ENCODE data around the gene ENTPD3. TPM values are rescaled to one million over a fixed set of nuclear protein-coding genes. Genes with fewer than 3 reads are reported as not detected.

Gene ENTPD3
- total and polyA plus RNA-seq, 2 donors (not counting 1 experiment from before 2014, with no cell fraction given) = not detected

DNA sequence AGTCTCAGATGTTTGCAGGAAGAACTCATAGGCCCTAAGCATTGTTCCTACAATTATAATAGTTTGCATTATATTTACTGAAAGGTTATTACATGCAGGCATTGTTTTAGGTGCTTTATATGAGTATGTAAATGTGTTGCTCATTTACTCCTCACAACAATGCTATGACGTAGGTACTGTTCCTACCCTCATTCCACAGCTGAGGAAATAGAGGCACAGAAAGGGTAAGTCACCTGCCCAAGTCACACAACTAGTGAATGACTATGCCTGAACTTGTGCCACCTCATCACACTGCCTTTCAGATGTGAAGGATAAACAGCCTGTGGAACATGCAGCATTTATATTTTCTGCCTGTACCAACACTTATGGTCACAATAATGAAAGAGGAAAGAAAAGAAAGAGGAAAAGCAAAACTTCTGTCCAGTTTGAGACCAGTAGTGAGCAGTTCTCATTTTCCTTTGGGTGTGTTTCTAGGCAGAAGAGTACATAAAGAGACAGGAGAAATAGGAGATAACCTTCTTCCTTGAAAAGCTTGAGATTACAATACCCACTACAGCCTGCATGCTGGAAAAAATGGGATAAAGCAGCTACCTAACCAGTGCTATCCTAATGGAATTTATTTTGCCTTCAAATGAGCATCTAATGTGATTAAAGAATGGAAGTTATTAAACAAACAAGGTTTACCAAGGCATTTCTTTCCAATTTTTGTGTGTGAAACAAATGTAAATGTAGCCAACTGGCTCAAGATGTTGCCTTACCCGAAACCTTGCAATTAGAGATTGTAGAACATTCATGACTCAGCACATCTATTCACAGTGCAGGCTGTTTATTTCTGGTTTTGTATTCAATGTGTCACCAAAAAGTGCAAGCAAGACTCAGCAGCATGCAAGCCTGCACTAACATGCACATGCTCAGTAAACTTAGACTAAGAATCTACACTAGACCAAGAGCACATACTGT lies 20.5 kb upstream of the ENTPD3 start:
- intact Hi-C loops (cut with micrococcal nuclease) = no loop called here
- no peak for ATAC-seq (ENCODE audit: low read depth)

DNA sequence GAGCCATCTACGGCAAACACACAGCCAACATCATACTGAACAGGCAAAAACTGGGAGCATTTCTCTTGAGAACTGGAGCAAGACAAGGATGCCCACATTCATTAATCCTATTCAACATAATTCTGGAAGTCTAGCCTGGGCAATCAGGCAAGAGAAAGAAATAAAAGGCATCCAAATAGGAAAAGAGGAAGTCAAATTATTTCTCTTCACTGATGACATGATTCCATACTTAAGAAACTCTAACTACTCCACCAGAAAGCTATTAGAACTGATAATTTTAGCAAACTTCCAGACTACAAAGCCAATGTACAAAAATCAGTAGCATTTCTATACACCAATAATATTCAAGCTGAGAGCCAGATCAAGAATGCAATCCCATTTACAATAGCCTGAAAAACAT lies 17.3 kb upstream of the ENTPD3 start:
- Mint-ChIP-seq H3K27me3 (peaks cover 51% of the 10 kb centered on the region), H3K27ac (no peak overlapping the region), H3K4me1 (no peaks in the 10 kb centered on the region), H3K4me3 (no peak overlapping the region), H3K9me3 (ENCODE audit: insufficient read depth) (peaks cover 4% of the 10 kb centered on the region)
- Histone ChIP-seq H3K27ac (ENCODE audit: low read length in 2 of 2) (no peak overlapping the region), H3K36me3 (replicated peaks in 1 of 2; ENCODE audit: control extremely low read depth in 1 of 2, control insufficient read depth in 1 of 2, extremely low read depth in 1 of 2, insufficient read depth in 2 of 2, low read length in 1 of 2) (no peaks in the 10 kb centered on the region), H3K4me1 (ENCODE audit: control insufficient read depth in 2 of 2, insufficient read depth in 2 of 2, low read length in 2 of 2) (no peaks in the 10 kb centered on the region), H3K4me2 (replicated peaks; ENCODE audit: low read depth, low read length, poor library complexity, severe bottlenecking) (no peak overlapping the region), H3K27me3 (replicated peaks in 1 of 4; ENCODE audit: control extremely low read depth in 1 of 4, control insufficient read depth in 3 of 4, insufficient read depth in 4 of 4, low read length in 3 of 4) (peaks cover 0 to 9% (median 0%) of the 10 kb centered on the region in 4 experiments), H3K9me3 (ENCODE audit: control extremely low read depth in 1 of 3, control insufficient read depth in 2 of 3, insufficient read depth in 1 of 3, low read length in 2 of 3) (no peaks in the 10 kb centered on the region), H4K20me1 (ENCODE audit: control insufficient read depth, insufficient read depth, low read length, poor library complexity, severe bottlenecking) (no peaks in the 10 kb centered on the region), H2AFZ (ENCODE audit: insufficient read depth, low read depth, low read length, poor library complexity, severe bottlenecking) (no peak overlapping the region), H3K9ac (ENCODE audit: low read length) (no peak overlapping the region), H3K79me2 (ENCODE audit: control insufficient read depth, insufficient read depth, low read length) (no peaks in the 10 kb centered on the region), H3K4me3 (ENCODE audit: control extremely low read depth in 1 of 5, extremely low read depth in 1 of 5, insufficient read depth in 1 of 5, low read depth in 2 of 5, low read length in 4 of 5) (no peak overlapping the region)
- ATAC-seq (ENCODE audit: low read depth) (no peak), DNase-seq (no peak)
- WGBS (ENCODE audit: insufficient coverage) = 100% methylated on average over 1 of the region's 1 CpG
- TF ChIP-seq, protein P1, sequence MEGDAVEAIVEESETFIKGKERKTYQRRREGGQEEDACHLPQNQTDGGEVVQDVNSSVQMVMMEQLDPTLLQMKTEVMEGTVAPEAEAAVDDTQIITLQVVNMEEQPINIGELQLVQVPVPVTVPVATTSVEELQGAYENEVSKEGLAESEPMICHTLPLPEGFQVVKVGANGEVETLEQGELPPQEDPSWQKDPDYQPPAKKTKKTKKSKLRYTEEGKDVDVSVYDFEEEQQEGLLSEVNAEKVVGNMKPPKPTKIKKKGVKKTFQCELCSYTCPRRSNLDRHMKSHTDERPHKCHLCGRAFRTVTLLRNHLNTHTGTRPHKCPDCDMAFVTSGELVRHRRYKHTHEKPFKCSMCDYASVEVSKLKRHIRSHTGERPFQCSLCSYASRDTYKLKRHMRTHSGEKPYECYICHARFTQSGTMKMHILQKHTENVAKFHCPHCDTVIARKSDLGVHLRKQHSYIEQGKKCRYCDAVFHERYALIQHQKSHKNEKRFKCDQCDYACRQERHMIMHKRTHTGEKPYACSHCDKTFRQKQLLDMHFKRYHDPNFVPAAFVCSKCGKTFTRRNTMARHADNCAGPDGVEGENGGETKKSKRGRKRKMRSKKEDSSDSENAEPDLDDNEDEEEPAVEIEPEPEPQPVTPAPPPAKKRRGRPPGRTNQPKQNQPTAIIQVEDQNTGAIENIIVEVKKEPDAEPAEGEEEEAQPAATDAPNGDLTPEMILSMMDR (IDR thresholded peaks at IDR 0.05) = no peak
- TF ChIP-seq EZH2 (IDR thresholded peaks at IDR 0.05; ENCODE audit: borderline replicate concordance, insufficient read depth, low read depth, low read length, poor library complexity, severe bottlenecking) = no peak
- intact Hi-C loops (cut with micrococcal nuclease) = no loop called here
- ChIA-PET POLR2A (no interaction called here), CTCF (no interaction called here)

More for the DNA sequence above, 20.5 kb upstream of the ENTPD3 start:
- no peak overlapping the region for H3K27ac Mint-ChIP-seq
- no peak for DNase-seq
- no peak overlapping the region for H3K4me3 Mint-ChIP-seq
- Histone ChIP-seq H3K9me3 (ENCODE audit: control extremely low read depth in 1 of 3, control insufficient read depth in 2 of 3, insufficient read depth in 1 of 3, low read length in 2 of 3) (no peaks in the 10 kb centered on the region), H3K4me1 (ENCODE audit: control insufficient read depth in 2 of 2, insufficient read depth in 2 of 2, low read length in 2 of 2) (no peaks in the 10 kb centered on the region), H3K9ac (ENCODE audit: low read length) (no peak overlapping the region), H2AFZ (ENCODE audit: insufficient read depth, low read depth, low read length, poor library complexity, severe bottlenecking) (no peak overlapping the region), H4K20me1 (ENCODE audit: control insufficient read depth, insufficient read depth, low read length, poor library complexity, severe bottlenecking) (no peaks in the 10 kb centered on the region), H3K79me2 (ENCODE audit: control insufficient read depth, insufficient read depth, low read length) (no peaks in the 10 kb centered on the region), H3K4me3 (ENCODE audit: control extremely low read depth in 1 of 5, extremely low read depth in 1 of 5, insufficient read depth in 1 of 5, low read depth in 2 of 5, low read length in 4 of 5) (no peak overlapping the region), H3K36me3 (replicated peaks in 1 of 2; ENCODE audit: control extremely low read depth in 1 of 2, control insufficient read depth in 1 of 2, extremely low read depth in 1 of 2, insufficient read depth in 2 of 2, low read length in 1 of 2) (no peaks in the 10 kb centered on the region), H3K27me3 (replicated peaks in 1 of 4; ENCODE audit: control extremely low read depth in 1 of 4, control insufficient read depth in 3 of 4, insufficient read depth in 4 of 4, low read length in 3 of 4) (peaks cover 0 to 9% (median 0%) of the 10 kb centered on the region in 4 experiments), H3K27ac (ENCODE audit: low read length in 2 of 2) (no peak overlapping the region), H3K4me2 (replicated peaks; ENCODE audit: low read depth, low read length, poor library complexity, severe bottlenecking) (no peak overlapping the region)
- no CpG with 5 or more reads among the region's 2 CpGs for WGBS (ENCODE audit: insufficient coverage)
- POLR2A ChIA-PET = no interaction called here
- H3K27me3 Mint-ChIP-seq = peaks cover 37% of the 10 kb centered on the region
- CTCF ChIA-PET = no interaction called here
- no peaks in the 10 kb centered on the region for H3K4me1 Mint-ChIP-seq
- no peak for TF ChIP-seq EZH2 (IDR thresholded peaks at IDR 0.05; ENCODE audit: borderline replicate concordance, insufficient read depth, low read depth, low read length, poor library complexity, severe bottlenecking)
- TF ChIP-seq, protein P1 (IDR thresholded peaks at IDR 0.05) = no peak
- peaks cover 4% of the 10 kb centered on the region for H3K9me3 Mint-ChIP-seq (ENCODE audit: insufficient read depth)
